Hepatocyte (in vitro differentiated cells): ENCODE data around the gene FBN1.

Experiments used
- EZH2 ChIP-seq: fragments of 200-600 bp; sonication (generic); IDR thresholded peaks from 2 replicates; pipeline ENCODE4 v1.6.1; 2016; ENCODE audit warnings: antibody characterized with exemption, mild to moderate bottlenecking, borderline replicate concordance
- EZH2phosphoT487 ChIP-seq: fragments of 200-600 bp; sonication (generic); IDR thresholded peaks from one replicate; pipeline ENCODE4 v1.6.1; 2018; ENCODE audit warnings: antibody characterized with exemption, mild to moderate bottlenecking, low read depth, moderate library complexity; ENCODE audit not compliant: unreplicated experiment, severe bottlenecking
- TF ChIP-seq, protein P1 (sequence below): fragments of 200-600 bp; sonication (generic); IDR thresholded peaks from 2 replicates; pipeline ENCODE4 v1.5.1; 2016; ENCODE audit warnings: antibody characterized with exemption, mild to moderate bottlenecking; ENCODE audit not compliant: poor library complexity

DNA sequence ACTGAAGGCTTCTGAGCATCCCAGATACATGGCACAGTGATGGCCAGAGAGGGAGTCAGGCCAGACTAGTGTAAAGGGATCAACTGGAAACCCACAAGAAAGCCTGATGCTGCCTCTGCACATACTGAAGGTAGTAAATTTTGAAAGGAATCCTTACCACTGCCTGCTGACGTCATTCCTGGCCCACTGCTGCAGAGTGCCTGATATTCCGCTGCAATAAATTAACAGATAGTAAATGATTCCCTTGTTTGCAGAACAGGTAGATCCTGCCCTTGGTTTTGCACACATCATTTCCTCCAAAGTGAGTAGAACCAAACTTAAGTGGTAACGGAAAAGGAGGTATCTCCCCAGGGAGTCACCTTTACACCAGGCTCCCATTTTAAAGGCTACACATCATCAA, 146.7 kb downstream of the FBN1 start:
- TF ChIP-seq, protein P1, sequence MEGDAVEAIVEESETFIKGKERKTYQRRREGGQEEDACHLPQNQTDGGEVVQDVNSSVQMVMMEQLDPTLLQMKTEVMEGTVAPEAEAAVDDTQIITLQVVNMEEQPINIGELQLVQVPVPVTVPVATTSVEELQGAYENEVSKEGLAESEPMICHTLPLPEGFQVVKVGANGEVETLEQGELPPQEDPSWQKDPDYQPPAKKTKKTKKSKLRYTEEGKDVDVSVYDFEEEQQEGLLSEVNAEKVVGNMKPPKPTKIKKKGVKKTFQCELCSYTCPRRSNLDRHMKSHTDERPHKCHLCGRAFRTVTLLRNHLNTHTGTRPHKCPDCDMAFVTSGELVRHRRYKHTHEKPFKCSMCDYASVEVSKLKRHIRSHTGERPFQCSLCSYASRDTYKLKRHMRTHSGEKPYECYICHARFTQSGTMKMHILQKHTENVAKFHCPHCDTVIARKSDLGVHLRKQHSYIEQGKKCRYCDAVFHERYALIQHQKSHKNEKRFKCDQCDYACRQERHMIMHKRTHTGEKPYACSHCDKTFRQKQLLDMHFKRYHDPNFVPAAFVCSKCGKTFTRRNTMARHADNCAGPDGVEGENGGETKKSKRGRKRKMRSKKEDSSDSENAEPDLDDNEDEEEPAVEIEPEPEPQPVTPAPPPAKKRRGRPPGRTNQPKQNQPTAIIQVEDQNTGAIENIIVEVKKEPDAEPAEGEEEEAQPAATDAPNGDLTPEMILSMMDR, result no peak
- TF ChIP-seq EZH2 (no peak), EZH2phosphoT487 (no peak)
